ENCODE data around the gene CLSTN2. TPM values are rescaled to one million over a fixed set of nuclear protein-coding genes. Genes with fewer than 3 reads are reported as not detected.
"Not testable (repeated sequence)": the region's sequence is repeated elsewhere in the genome, so short reads cannot be mapped to it uniquely, and the experiment has no call there.

Gene CLSTN2
- polyA plus RNA-seq, 4 donors: under 0.01 to 1.2 (median 0.84) TPM; not detected in 1

- DNase-seq: no peak
Observed at GRCh38 chr3:140423146-140423545, 488.2 kb downstream of the CLSTN2 start.

GRCh38 chr3:140423574-140423973 lies 488.6 kb downstream of the CLSTN2 start:
- H3K27me3 ChIP-seq (ENCODE audit: control insufficient read depth in 3 of 3, insufficient read depth in 3 of 3, low read length in 3 of 3); H3K27ac ChIP-seq (ENCODE audit: low read depth in 1 of 3, low read length in 2 of 3); H3K36me3 ChIP-seq (ENCODE audit: control insufficient read depth in 3 of 3, insufficient read depth in 2 of 3, low read depth in 1 of 3, low read length in 3 of 3); FAIRE-seq; H3K4me1 ChIP-seq (ENCODE audit: control insufficient read depth in 3 of 3, insufficient read depth in 2 of 3, low read depth in 1 of 3, low read length in 2 of 3); H3K9me3 ChIP-seq (ENCODE audit: control insufficient read depth in 2 of 2, insufficient read depth in 1 of 2, low read depth in 1 of 2, low read length in 1 of 2); DNase-seq; H3K4me3 ChIP-seq (ENCODE audit: low read depth in 1 of 3, low read length in 3 of 3): not testable (repeated sequence)
- 20 to 36% (median 30%) methylated on average over 2 of the region's 2 CpGs for WGBS, 3 donors

More at GRCh38 chr3:140423146-140423545, 488.2 kb downstream of the CLSTN2 start:
- Histone ChIP-seq H3K27me3 (ENCODE audit: control insufficient read depth in 3 of 3, insufficient read depth in 3 of 3, low read length in 3 of 3) (peaks cover 0 to 3% (median 0%) of the 10 kb centered on the region in 3 donors), H3K4me3 (ENCODE audit: low read depth in 1 of 3, low read length in 3 of 3) (no peak overlapping the region), H3K27ac (ENCODE audit: low read depth in 1 of 3, low read length in 2 of 3) (no peak overlapping the region), H3K9me3 (ENCODE audit: control insufficient read depth in 2 of 2, insufficient read depth in 1 of 2, low read depth in 1 of 2, low read length in 1 of 2) (no peaks in the 10 kb centered on the region), H3K4me1 (ENCODE audit: control insufficient read depth in 3 of 3, insufficient read depth in 2 of 3, low read depth in 1 of 3, low read length in 2 of 3) (no peaks in the 10 kb centered on the region), H3K36me3 (ENCODE audit: control insufficient read depth in 3 of 3, insufficient read depth in 2 of 3, low read depth in 1 of 3, low read length in 3 of 3) (no peaks in the 10 kb centered on the region)
- WGBS, 3 donors: 79 to 92% (median 86%) methylated on average over 4 of the region's 4 CpGs
- no peak for FAIRE-seq

GRCh38 chr3:140424211-140424610 lies 489.2 kb downstream of the CLSTN2 start:
- FAIRE-seq: no peak

GRCh38 chr3:140424726-140425125 lies 489.7 kb downstream of the CLSTN2 start:
- Histone ChIP-seq H3K4me3 (ENCODE audit: low read depth in 1 of 3, low read length in 3 of 3) (no peak overlapping the region), H3K27ac (ENCODE audit: low read depth in 1 of 3, low read length in 2 of 3) (no peak overlapping the region), H3K36me3 (ENCODE audit: control insufficient read depth in 3 of 3, insufficient read depth in 2 of 3, low read depth in 1 of 3, low read length in 3 of 3) (no peaks in the 10 kb centered on the region), H3K27me3 (ENCODE audit: control insufficient read depth in 3 of 3, insufficient read depth in 3 of 3, low read length in 3 of 3) (peaks cover 0 to 3% (median 0%) of the 10 kb centered on the region in 3 donors), H3K4me1 (ENCODE audit: control insufficient read depth in 3 of 3, insufficient read depth in 2 of 3, low read depth in 1 of 3, low read length in 2 of 3) (no peaks in the 10 kb centered on the region), H3K9me3 (ENCODE audit: control insufficient read depth in 2 of 2, insufficient read depth in 1 of 2, low read depth in 1 of 2, low read length in 1 of 2) (no peaks in the 10 kb centered on the region)
- DNase-seq: no peak
- WGBS, 3 donors: 50 to 73% (median 51%) methylated on average over 1 of the region's 1 CpG
- FAIRE-seq: no peak

More at GRCh38 chr3:140424211-140424610, 489.2 kb downstream of the CLSTN2 start:
- H3K27me3 ChIP-seq (ENCODE audit: control insufficient read depth in 3 of 3, insufficient read depth in 3 of 3, low read length in 3 of 3): peaks cover 0 to 3% (median 0%) of the 10 kb centered on the region in 3 donors
- no peaks in the 10 kb centered on the region for H3K4me1 ChIP-seq (ENCODE audit: control insufficient read depth in 3 of 3, insufficient read depth in 2 of 3, low read depth in 1 of 3, low read length in 2 of 3)
- 80 to 92% (median 88%) methylated on average over 1 of the region's 1 CpG for WGBS, 3 donors
- H3K27ac ChIP-seq (ENCODE audit: low read depth in 1 of 3, low read length in 2 of 3): no peak overlapping the region
- DNase-seq: no peak
- no peak overlapping the region for H3K4me3 ChIP-seq (ENCODE audit: low read depth in 1 of 3, low read length in 3 of 3)
- no peaks in the 10 kb centered on the region for H3K9me3 ChIP-seq (ENCODE audit: control insufficient read depth in 2 of 2, insufficient read depth in 1 of 2, low read depth in 1 of 2, low read length in 1 of 2)
- H3K36me3 ChIP-seq (ENCODE audit: control insufficient read depth in 3 of 3, insufficient read depth in 2 of 3, low read depth in 1 of 3, low read length in 3 of 3): no peaks in the 10 kb centered on the region

GRCh38 chr3:140427786-140428185 lies 492.8 kb downstream of the CLSTN2 start:
- no peaks in the 10 kb centered on the region for H3K27me3 ChIP-seq (ENCODE audit: control insufficient read depth in 3 of 3, insufficient read depth in 3 of 3, low read length in 3 of 3)
- no peak for FAIRE-seq
- H3K27ac ChIP-seq (ENCODE audit: low read depth in 1 of 3, low read length in 2 of 3): no peak overlapping the region
- H3K36me3 ChIP-seq (ENCODE audit: control insufficient read depth in 3 of 3, insufficient read depth in 2 of 3, low read depth in 1 of 3, low read length in 3 of 3): no peaks in the 10 kb centered on the region
- H3K4me3 ChIP-seq (ENCODE audit: low read depth in 1 of 3, low read length in 3 of 3): no peak overlapping the region
- DNase-seq: no peak
- WGBS, 3 donors: 91 to 97% (median 95%) methylated on average over 1 of the region's 1 CpG
- no peaks in the 10 kb centered on the region for H3K4me1 ChIP-seq (ENCODE audit: control insufficient read depth in 3 of 3, insufficient read depth in 2 of 3, low read depth in 1 of 3, low read length in 2 of 3)
- H3K9me3 ChIP-seq (ENCODE audit: control insufficient read depth in 2 of 2, insufficient read depth in 1 of 2, low read depth in 1 of 2, low read length in 1 of 2): no peaks in the 10 kb centered on the region

GRCh38 chr3:140428380-140428779 lies 493.4 kb downstream of the CLSTN2 start:
- Histone ChIP-seq H3K9me3 (ENCODE audit: control insufficient read depth in 2 of 2, insufficient read depth in 1 of 2, low read depth in 1 of 2, low read length in 1 of 2) (no peaks in the 10 kb centered on the region), H3K4me1 (ENCODE audit: control insufficient read depth in 3 of 3, insufficient read depth in 2 of 3, low read depth in 1 of 3, low read length in 2 of 3) (no peaks in the 10 kb centered on the region), H3K27me3 (ENCODE audit: control insufficient read depth in 3 of 3, insufficient read depth in 3 of 3, low read length in 3 of 3) (no peaks in the 10 kb centered on the region), H3K4me3 (ENCODE audit: low read depth in 1 of 3, low read length in 3 of 3) (no peak overlapping the region), H3K36me3 (ENCODE audit: control insufficient read depth in 3 of 3, insufficient read depth in 2 of 3, low read depth in 1 of 3, low read length in 3 of 3) (no peaks in the 10 kb centered on the region), H3K27ac (ENCODE audit: low read depth in 1 of 3, low read length in 2 of 3) (no peak overlapping the region)
- DNase-seq (no peak), FAIRE-seq (no peak)
- WGBS, 3 donors: 62 to 79% (median 75%) methylated on average over 3 of the region's 3 CpGs

- H3K4me3 ChIP-seq (ENCODE audit: low read depth in 1 of 3, low read length in 3 of 3): no peak overlapping the region
- no peaks in the 10 kb centered on the region for H3K9me3 ChIP-seq (ENCODE audit: control insufficient read depth in 2 of 2, insufficient read depth in 1 of 2, low read depth in 1 of 2, low read length in 1 of 2)
- H3K27ac ChIP-seq (ENCODE audit: low read depth in 1 of 3, low read length in 2 of 3): no peak overlapping the region
- H3K27me3 ChIP-seq (ENCODE audit: control insufficient read depth in 3 of 3, insufficient read depth in 3 of 3, low read length in 3 of 3): no peaks in the 10 kb centered on the region
- FAIRE-seq: no peak
- DNase-seq: no peak
- no peaks in the 10 kb centered on the region for H3K36me3 ChIP-seq (ENCODE audit: control insufficient read depth in 3 of 3, insufficient read depth in 2 of 3, low read depth in 1 of 3, low read length in 3 of 3)
- H3K4me1 ChIP-seq (ENCODE audit: control insufficient read depth in 3 of 3, insufficient read depth in 2 of 3, low read depth in 1 of 3, low read length in 2 of 3): no peaks in the 10 kb centered on the region
- WGBS, 3 donors: 53 to 81% (median 64%) methylated on average over 1 of the region's 1 CpG
Observed at GRCh38 chr3:140429791-140430190, 494.8 kb downstream of the CLSTN2 start.

GRCh38 chr3:140430494-140430893 lies 495.5 kb downstream of the CLSTN2 start:
- Histone ChIP-seq H3K27me3 (ENCODE audit: control insufficient read depth in 3 of 3, insufficient read depth in 3 of 3, low read length in 3 of 3) (no peaks in the 10 kb centered on the region), H3K9me3 (ENCODE audit: control insufficient read depth in 2 of 2, insufficient read depth in 1 of 2, low read depth in 1 of 2, low read length in 1 of 2) (no peaks in the 10 kb centered on the region), H3K4me3 (ENCODE audit: low read depth in 1 of 3, low read length in 3 of 3) (no peak overlapping the region), H3K36me3 (ENCODE audit: control insufficient read depth in 3 of 3, insufficient read depth in 2 of 3, low read depth in 1 of 3, low read length in 3 of 3) (no peaks in the 10 kb centered on the region), H3K27ac (ENCODE audit: low read depth in 1 of 3, low read length in 2 of 3) (no peak overlapping the region), H3K4me1 (ENCODE audit: control insufficient read depth in 3 of 3, insufficient read depth in 2 of 3, low read depth in 1 of 3, low read length in 2 of 3) (no peaks in the 10 kb centered on the region)
- 72 to 82% (median 80%) methylated on average over 7 of the region's 7 CpGs for WGBS, 3 donors
- DNase-seq (no peak), FAIRE-seq (no peak)

- Histone ChIP-seq H3K9me3 (ENCODE audit: control insufficient read depth in 2 of 2, insufficient read depth in 1 of 2, low read depth in 1 of 2, low read length in 1 of 2) (no peaks in the 10 kb centered on the region), H3K36me3 (ENCODE audit: control insufficient read depth in 3 of 3, insufficient read depth in 2 of 3, low read depth in 1 of 3, low read length in 3 of 3) (no peaks in the 10 kb centered on the region), H3K27ac (ENCODE audit: low read depth in 1 of 3, low read length in 2 of 3) (no peak overlapping the region), H3K27me3 (ENCODE audit: control insufficient read depth in 3 of 3, insufficient read depth in 3 of 3, low read length in 3 of 3) (no peaks in the 10 kb centered on the region), H3K4me1 (ENCODE audit: control insufficient read depth in 3 of 3, insufficient read depth in 2 of 3, low read depth in 1 of 3, low read length in 2 of 3) (no peaks in the 10 kb centered on the region), H3K4me3 (ENCODE audit: low read depth in 1 of 3, low read length in 3 of 3) (no peak overlapping the region)
- no peak for DNase-seq
- FAIRE-seq: no peak
- 48 to 49% (median 48%) methylated on average over 8 of the region's 8 CpGs for WGBS, 3 donors
Observed at GRCh38 chr3:140432229-140432669, 497.3 kb downstream of the CLSTN2 start.
